ENCODE data around the gene IAH1.

DNA sequence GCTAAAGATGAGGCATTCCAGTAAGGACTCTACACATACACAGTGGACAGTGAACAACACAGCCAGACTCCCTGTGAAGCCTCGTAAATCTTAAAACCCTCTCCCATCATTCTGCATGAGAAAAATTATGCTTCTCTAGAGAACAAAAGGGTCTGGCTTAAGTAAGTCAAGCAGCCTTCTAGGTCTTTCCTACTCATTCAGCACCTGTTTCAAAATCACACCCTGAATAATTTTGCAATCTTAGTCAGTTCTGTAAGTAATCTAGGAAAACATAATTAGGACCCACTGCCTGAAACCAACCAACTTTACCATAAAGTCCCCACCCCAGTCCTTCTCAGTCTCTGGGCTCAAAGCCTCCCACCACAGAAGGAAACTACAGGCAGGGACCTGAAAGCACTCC, 19.7 kb downstream of the IAH1 start:
- TF ChIP-seq, protein P1, sequence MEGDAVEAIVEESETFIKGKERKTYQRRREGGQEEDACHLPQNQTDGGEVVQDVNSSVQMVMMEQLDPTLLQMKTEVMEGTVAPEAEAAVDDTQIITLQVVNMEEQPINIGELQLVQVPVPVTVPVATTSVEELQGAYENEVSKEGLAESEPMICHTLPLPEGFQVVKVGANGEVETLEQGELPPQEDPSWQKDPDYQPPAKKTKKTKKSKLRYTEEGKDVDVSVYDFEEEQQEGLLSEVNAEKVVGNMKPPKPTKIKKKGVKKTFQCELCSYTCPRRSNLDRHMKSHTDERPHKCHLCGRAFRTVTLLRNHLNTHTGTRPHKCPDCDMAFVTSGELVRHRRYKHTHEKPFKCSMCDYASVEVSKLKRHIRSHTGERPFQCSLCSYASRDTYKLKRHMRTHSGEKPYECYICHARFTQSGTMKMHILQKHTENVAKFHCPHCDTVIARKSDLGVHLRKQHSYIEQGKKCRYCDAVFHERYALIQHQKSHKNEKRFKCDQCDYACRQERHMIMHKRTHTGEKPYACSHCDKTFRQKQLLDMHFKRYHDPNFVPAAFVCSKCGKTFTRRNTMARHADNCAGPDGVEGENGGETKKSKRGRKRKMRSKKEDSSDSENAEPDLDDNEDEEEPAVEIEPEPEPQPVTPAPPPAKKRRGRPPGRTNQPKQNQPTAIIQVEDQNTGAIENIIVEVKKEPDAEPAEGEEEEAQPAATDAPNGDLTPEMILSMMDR (conservative IDR thresholded peaks at IDR 0.05 in 1 of 2, IDR thresholded peaks at IDR 0.05 in 1 of 2; ENCODE audit: low read depth in 1 of 2, low read length in 2 of 2), result no peak
- TF ChIP-seq EZH2 (IDR thresholded peaks at IDR 0.05; ENCODE audit: low read length, missing control alignments), result no peak
